NCI-H345 (cell line): ENCODE measurements around the gene ARMH1.

Experiments used
- DNase-seq: peaks from one replicate; lab custom pipeline; 2025; lab: John Stamatoyannopoulos, UW

The ARMH1 gene

GRCh38 chr1:44670751-44671640 is 3.5 kb upstream of the ARMH1 start:
- no peak for DNase-seq

- no peak for DNase-seq
Observed at GRCh38 chr1:44672254-44672955, 2.1 kb upstream of the ARMH1 start.

DNA sequence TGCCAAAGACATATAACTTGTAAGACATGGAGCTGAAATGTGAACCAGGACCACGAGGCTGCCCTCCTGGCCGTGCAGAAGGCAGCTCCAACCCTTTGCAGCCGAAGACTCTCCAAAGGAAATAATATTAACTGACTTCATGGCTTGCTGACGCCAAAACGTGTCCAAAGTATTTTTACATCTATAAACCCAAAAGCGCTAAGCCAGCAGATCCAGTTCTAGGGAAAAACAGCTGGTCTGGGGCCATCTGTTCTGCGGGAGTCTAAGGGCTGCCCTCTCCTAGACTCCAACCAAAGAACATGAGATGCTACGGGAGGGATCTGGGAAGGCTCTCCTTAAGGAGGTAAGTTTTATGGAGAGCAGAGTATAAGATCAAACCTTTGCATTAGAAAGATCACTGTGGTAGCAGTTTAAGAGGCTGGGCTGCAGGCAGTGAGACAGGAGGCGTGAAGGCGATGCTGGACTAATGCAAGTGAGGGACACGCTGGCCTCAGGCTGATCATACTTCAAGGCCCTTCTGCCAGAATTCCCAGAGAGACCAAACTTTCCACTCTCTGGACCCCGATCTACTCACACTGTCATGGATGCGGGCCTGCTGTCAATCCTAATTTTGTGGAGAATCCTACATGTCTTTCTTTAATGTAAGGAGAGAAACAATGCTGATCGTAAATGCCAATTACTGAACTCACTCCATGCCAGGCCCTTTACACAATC is 1.4 kb upstream of the ARMH1 start:
- no peak for DNase-seq

- no peak for DNase-seq
Observed at GRCh38 chr1:44673675-44674112, 820 bp upstream of the ARMH1 start.

- no peak for DNase-seq
Observed at GRCh38 chr1:44675186-44675585, 672 bp downstream of the ARMH1 start.

- no peak for DNase-seq
Observed at GRCh38 chr1:44676484-44677200, 2.1 kb downstream of the ARMH1 start.

GRCh38 chr1:44677201-44677766 is 2.8 kb downstream of the ARMH1 start:
- DNase-seq: peak; percentile 26

GRCh38 chr1:44678120-44678519 is 3.6 kb downstream of the ARMH1 start:
- no peak for DNase-seq

DNA sequence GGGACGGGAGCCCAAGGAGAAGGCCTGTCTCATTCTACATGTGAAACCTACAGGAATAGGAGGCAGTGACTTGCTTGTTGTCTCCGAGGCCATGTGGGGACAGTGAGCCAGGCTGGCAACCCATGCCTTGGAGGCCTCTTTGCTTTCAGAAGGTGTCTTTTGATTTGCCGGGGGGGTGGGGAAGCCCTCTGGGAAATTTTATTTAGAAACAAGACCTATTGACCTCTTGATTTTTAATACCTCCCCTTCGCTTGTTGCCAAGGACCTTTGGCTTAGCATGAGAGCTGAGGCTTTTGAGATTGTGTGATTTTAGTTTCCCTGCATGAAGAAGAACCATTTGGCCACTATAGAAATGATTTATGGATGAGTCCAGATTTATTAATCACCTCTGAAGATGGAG is 4.1 kb downstream of the ARMH1 start:
- DNase-seq: no peak

- no peak for DNase-seq
Observed at GRCh38 chr1:44679468-44679867, 5.0 kb downstream of the ARMH1 start.

- no peak for DNase-seq
Observed at GRCh38 chr1:44681905-44682882, 7.7 kb downstream of the ARMH1 start.

GRCh38 chr1:44682883-44683265 is 8.4 kb downstream of the ARMH1 start:
- DNase-seq: no peak

GRCh38 chr1:44684525-44684924 is 10.0 kb downstream of the ARMH1 start:
- DNase-seq: no peak

- no peak for DNase-seq
Observed at GRCh38 chr1:44685218-44685617, 10.7 kb downstream of the ARMH1 start.

DNA sequence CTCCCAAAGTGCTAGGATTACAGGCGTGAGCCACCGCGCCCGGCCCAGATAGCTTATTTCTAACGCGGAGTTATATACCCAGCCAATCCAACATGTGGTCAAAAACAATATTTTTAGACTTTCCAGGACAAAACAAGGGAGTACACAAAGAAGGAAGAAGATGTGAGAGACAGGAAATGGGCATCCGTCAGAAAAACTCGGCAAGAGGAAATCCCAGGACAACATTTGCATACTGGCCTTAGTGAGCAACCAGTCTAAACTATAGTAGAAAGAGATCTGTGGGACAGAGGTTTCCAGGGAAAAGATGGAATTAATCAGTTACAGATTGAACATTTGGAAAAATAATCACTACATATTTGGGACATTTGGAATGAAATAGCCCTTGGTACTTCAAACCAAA is 11.4 kb downstream of the ARMH1 start:
- no peak for DNase-seq

GRCh38 chr1:44688760-44689446 is 14.4 kb downstream of the ARMH1 start:
- DNase-seq: no peak

DNA sequence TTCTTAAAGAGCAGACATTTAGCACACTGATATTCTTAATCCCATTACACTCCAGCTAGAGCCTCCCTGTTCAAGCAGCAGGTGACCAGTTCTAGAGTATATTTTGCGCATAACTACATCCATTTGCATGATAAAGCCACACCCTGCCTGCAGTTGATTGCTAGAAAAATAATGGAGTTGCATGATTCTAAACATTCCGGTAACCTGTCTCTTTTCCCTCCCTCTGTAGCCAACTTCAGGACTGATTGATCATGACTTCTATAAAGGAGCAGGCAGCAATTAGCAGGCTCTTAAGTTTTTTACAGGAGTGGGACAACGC is 14.9 kb downstream of the ARMH1 start:
- no peak for DNase-seq

GRCh38 chr1:44693159-44693558 is 18.6 kb downstream of the ARMH1 start:
- DNase-seq: no peak

- no peak for DNase-seq
Observed at GRCh38 chr1:44693900-44694299, 19.4 kb downstream of the ARMH1 start.

DNA sequence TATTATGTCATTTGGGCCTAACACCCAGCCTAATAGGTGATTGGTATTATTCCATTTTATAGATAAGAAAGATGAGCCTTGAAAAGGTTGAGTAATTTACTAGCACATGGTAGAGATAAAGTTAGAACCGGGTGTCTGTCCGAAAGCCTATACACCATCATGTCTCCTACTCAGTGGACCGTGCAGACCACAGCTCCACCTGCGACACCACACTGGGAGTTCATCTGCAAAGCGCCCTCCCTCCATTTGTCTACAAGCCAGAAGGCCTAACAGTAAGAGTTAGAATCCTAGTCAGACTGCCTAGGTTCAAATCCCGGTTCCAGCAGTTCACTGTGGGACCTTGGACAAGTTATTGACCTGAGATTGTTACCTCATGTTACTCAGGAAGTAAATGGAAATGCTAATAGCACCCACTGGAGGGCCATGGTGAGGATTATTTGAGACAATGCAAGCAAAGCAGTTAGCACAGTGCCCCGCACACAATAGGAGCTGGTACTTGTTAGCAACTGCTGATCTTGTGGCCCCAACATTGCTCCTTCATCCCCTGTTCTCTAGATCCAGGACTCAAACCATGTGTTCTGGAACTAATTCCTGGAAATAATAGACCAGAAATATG is 20.5 kb downstream of the ARMH1 start:
- DNase-seq: no peak
